ENCODE data around the gene OR6C74. TPM values are rescaled to one million over a fixed set of nuclear protein-coding genes. Genes with fewer than 3 reads are reported as not detected.

OR6C74 gene
- total RNA-seq, 1 experiment from 2014 or later, result not detected

DNA sequence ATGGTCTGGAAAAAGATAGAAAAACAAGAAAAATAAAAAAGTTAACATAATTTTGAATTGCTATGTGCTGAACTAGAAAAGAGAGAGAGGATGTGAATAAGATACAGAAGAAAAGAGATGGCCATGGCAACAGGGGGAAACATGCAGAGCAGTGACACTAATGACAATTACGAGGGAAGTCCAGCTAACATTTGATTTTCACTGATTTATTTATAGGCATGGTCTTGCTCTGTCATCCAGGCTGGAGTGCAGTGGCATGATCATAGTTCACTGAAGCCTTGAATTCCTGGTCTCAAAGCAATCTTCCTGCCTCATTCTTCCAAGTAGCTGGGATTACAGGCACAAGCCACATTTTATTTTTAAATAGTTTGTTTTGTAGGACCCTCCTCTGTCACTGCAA lies 1.8 kb downstream of the OR6C74 start:
- H3K9me3 Mint-ChIP-seq (ENCODE audit: unreplicated experiment), result no peaks in the 10 kb centered on the region
- H3K27ac Mint-ChIP-seq (ENCODE audit: low read depth, unreplicated experiment), result no peak overlapping the region
- ChIA-PET CTCF (no interaction called here), POLR2A (no interaction called here)
- no peak for DNase-seq (ENCODE audit: unreplicated experiment)
- no TSS peak for BruUV-seq (replicated peaks)
- TF ChIP-seq, protein P1, sequence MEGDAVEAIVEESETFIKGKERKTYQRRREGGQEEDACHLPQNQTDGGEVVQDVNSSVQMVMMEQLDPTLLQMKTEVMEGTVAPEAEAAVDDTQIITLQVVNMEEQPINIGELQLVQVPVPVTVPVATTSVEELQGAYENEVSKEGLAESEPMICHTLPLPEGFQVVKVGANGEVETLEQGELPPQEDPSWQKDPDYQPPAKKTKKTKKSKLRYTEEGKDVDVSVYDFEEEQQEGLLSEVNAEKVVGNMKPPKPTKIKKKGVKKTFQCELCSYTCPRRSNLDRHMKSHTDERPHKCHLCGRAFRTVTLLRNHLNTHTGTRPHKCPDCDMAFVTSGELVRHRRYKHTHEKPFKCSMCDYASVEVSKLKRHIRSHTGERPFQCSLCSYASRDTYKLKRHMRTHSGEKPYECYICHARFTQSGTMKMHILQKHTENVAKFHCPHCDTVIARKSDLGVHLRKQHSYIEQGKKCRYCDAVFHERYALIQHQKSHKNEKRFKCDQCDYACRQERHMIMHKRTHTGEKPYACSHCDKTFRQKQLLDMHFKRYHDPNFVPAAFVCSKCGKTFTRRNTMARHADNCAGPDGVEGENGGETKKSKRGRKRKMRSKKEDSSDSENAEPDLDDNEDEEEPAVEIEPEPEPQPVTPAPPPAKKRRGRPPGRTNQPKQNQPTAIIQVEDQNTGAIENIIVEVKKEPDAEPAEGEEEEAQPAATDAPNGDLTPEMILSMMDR (IDR thresholded peaks at IDR 0.05; ENCODE audit: unreplicated experiment), result no peak
- H3K4me1 Mint-ChIP-seq (ENCODE audit: insufficient read depth, unreplicated experiment), result no peaks in the 10 kb centered on the region
- no peak overlapping the region for H3K4me3 Mint-ChIP-seq (ENCODE audit: unreplicated experiment)
- no peaks in the 10 kb centered on the region for H3K36me3 Mint-ChIP-seq (ENCODE audit: insufficient read depth, unreplicated experiment)
- intact Hi-C loops (cut with micrococcal nuclease), result no loop called here
- H3K27me3 Mint-ChIP-seq (ENCODE audit: insufficient read depth, unreplicated experiment), result peaks cover 84% of the 10 kb centered on the region

DNA sequence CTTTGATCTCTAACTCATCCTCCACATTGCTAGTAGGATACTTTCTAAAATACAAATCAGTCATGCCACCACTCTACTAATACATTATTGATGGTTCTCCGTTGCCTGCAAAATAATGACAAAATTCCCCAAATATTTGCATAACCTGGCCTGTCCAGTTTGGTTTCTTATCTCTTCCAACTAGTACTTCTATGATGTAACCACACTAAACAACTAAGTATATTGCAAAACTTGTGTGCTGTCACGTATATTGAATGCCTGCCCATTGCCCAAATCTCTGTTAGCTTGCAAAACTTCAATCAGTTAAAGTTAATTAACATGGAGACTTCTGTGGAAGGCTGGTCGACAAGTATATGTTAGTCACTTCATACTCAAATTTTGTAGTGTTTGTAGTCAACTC lies 6.5 kb downstream of the OR6C74 start:
- no peaks in the 10 kb centered on the region for H3K4me1 Mint-ChIP-seq (ENCODE audit: insufficient read depth, unreplicated experiment)
- H3K9me3 Mint-ChIP-seq (ENCODE audit: unreplicated experiment), result no peaks in the 10 kb centered on the region
- H3K27ac Mint-ChIP-seq (ENCODE audit: low read depth, unreplicated experiment), result no peak overlapping the region
- H3K36me3 Mint-ChIP-seq (ENCODE audit: insufficient read depth, unreplicated experiment), result no peaks in the 10 kb centered on the region
- TF ChIP-seq, protein P1 (IDR thresholded peaks at IDR 0.05; ENCODE audit: unreplicated experiment), result no peak
- ChIA-PET POLR2A (no interaction called here), CTCF (interaction anchor here (1.3 kb wide), 1 partner anchor 19 kb away, joined by 4 read pairs; no protein-coding TSS in a partner anchor)
- intact Hi-C loops (cut with micrococcal nuclease), result no loop called here
- no peak for DNase-seq (ENCODE audit: unreplicated experiment)
- BruUV-seq (replicated peaks), result no TSS peak
- H3K4me3 Mint-ChIP-seq (ENCODE audit: unreplicated experiment), result no peak overlapping the region
- H3K27me3 Mint-ChIP-seq (ENCODE audit: insufficient read depth, unreplicated experiment), result peaks cover 75% of the 10 kb centered on the region

DNA sequence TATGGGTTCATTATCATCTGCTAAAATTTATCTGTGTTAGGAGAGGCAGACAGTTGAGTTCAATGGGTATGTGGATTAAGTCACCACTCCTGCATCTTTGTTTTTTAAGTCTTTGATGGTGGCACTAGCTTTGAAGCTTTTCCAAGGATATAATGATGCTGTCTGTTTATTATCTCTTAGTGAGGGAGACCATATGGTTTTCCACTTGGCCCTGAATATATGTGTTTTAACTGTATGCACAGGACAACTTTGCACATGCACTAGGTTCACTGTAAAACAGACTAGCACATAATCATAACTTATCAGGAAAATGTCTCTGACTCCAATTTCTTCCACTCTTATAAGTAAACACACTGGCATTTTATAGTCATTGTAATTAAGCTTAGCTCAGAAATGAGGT lies 8.9 kb downstream of the OR6C74 start:
- CTCF ChIA-PET, result interaction anchor here (0.6 kb wide), 1 partner anchor 74 kb away, joined by 3 read pairs; no protein-coding TSS in a partner anchor
- intact Hi-C loops (cut with micrococcal nuclease), result no loop called here
- H3K27ac Mint-ChIP-seq (ENCODE audit: low read depth, unreplicated experiment), result no peak overlapping the region
- DNase-seq (ENCODE audit: unreplicated experiment), result no peak
- POLR2A ChIA-PET, result no interaction called here
- BruUV-seq (replicated peaks), result no TSS peak
- peaks cover 71% of the 10 kb centered on the region for H3K27me3 Mint-ChIP-seq (ENCODE audit: insufficient read depth, unreplicated experiment)
- no peaks in the 10 kb centered on the region for H3K4me1 Mint-ChIP-seq (ENCODE audit: insufficient read depth, unreplicated experiment)
- no peak overlapping the region for H3K4me3 Mint-ChIP-seq (ENCODE audit: unreplicated experiment)
- TF ChIP-seq, protein P1 (IDR thresholded peaks at IDR 0.05; ENCODE audit: unreplicated experiment), result no peak
- no peaks in the 10 kb centered on the region for H3K36me3 Mint-ChIP-seq (ENCODE audit: insufficient read depth, unreplicated experiment)
- H3K9me3 Mint-ChIP-seq (ENCODE audit: unreplicated experiment), result no peaks in the 10 kb centered on the region

DNA sequence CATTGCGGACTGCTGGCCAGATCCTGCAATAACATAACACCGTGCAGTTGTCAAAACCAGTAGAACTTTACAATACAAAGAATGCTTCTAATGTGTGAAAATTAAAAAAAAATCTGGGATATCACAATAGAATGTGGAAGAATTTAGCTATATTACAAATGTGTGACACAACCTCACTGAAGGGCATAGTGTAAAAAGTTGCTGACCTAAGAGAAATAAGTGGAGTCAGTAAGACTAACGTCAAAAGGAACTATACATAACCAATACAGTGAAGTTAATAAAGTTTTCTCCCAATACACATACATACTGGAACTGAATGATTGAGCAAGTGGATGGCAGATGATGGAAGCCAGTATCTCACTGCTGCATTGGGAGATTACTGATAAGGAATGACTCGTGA lies 12.4 kb downstream of the OR6C74 start:
- ChIA-PET CTCF (no interaction called here), POLR2A (no interaction called here)
- TF ChIP-seq, protein P1 (IDR thresholded peaks at IDR 0.05; ENCODE audit: unreplicated experiment), result no peak
- peaks cover 77% of the 10 kb centered on the region for H3K27me3 Mint-ChIP-seq (ENCODE audit: insufficient read depth, unreplicated experiment)
- intact Hi-C loops (cut with micrococcal nuclease), result no loop called here
- no peak overlapping the region for H3K4me3 Mint-ChIP-seq (ENCODE audit: unreplicated experiment)
- H3K9me3 Mint-ChIP-seq (ENCODE audit: unreplicated experiment), result no peaks in the 10 kb centered on the region
- BruUV-seq (replicated peaks), result no TSS peak
- H3K27ac Mint-ChIP-seq (ENCODE audit: low read depth, unreplicated experiment), result no peak overlapping the region
- no peak for DNase-seq (ENCODE audit: unreplicated experiment)
- H3K4me1 Mint-ChIP-seq (ENCODE audit: insufficient read depth, unreplicated experiment), result no peaks in the 10 kb centered on the region
- no peaks in the 10 kb centered on the region for H3K36me3 Mint-ChIP-seq (ENCODE audit: insufficient read depth, unreplicated experiment)
